HUES48 (cell line): Measurements from ENCODE around the gene MTG1.
"Not testable (repeated sequence)": the region's sequence is repeated elsewhere in the genome, so short reads cannot be mapped to it uniquely, and the experiment has no call there.

Source experiments
- H3K27ac ChIP-seq: one replicate; pipeline ENCODE4 v1.7.0; 2013; ENCODE audit warnings: low read depth, low read length, inconsistent platforms
- H3K27me3 ChIP-seq: 2 replicates; pipeline ENCODE4 v1.6.1; 2013; ENCODE audit warnings: mild to moderate bottlenecking, low read length; ENCODE audit not compliant: control insufficient read depth, insufficient read depth
- H3K36me3 ChIP-seq: 2 replicates; pipeline ENCODE4 v1.6.1; 2013; ENCODE audit warnings: low read length; ENCODE audit not compliant: control insufficient read depth, insufficient read depth
- H3K4me1 ChIP-seq: 2 replicates; pipeline ENCODE4 v1.6.1; 2013; ENCODE audit warnings: mild to moderate bottlenecking, low read length; ENCODE audit not compliant: control insufficient read depth, insufficient read depth
- H3K4me3 ChIP-seq: 2 replicates; pipeline ENCODE4 v1.5.1; 2013; ENCODE audit warnings: mild to moderate bottlenecking, low read depth, low read length
- H3K9ac ChIP-seq: 2 replicates; pipeline ENCODE4 v1.6.1; 2013; ENCODE audit warnings: mild to moderate bottlenecking, low read depth, low read length, moderate library complexity
- H3K9me3 ChIP-seq: 2 replicates; pipeline ENCODE4 v1.6.1; 2013; ENCODE audit warnings: low read length; ENCODE audit not compliant: control insufficient read depth, insufficient read depth

MTG1 gene

GRCh38 chr10:133368153-133368552 lies 25.8 kb upstream of the MTG1 start:
- no peak overlapping the region for H3K9ac ChIP-seq
- H3K27ac ChIP-seq: no peak overlapping the region
- no peaks in the 10 kb centered on the region for H3K9me3 ChIP-seq
- no peaks in the 10 kb centered on the region for H3K27me3 ChIP-seq
- no peak overlapping the region for H3K4me3 ChIP-seq
- peaks cover 66% of the 10 kb centered on the region for H3K36me3 ChIP-seq
- no peaks in the 10 kb centered on the region for H3K4me1 ChIP-seq

- Histone ChIP-seq H3K9me3 (no peaks in the 10 kb centered on the region), H3K36me3 (peaks cover 48% of the 10 kb centered on the region), H3K4me1 (no peaks in the 10 kb centered on the region), H3K27me3 (peaks cover 11% of the 10 kb centered on the region), H3K4me3 (no peak overlapping the region), H3K9ac (no peak overlapping the region), H3K27ac (no peak overlapping the region)
Measured at GRCh38 chr10:133370030-133370786, 23.7 kb upstream of the MTG1 start.

GRCh38 chr10:133372507-133372906 lies 21.4 kb upstream of the MTG1 start:
- Histone ChIP-seq H3K36me3 (peaks cover 29% of the 10 kb centered on the region), H3K4me1 (no peaks in the 10 kb centered on the region), H3K27me3 (peaks cover 33% of the 10 kb centered on the region), H3K9me3 (no peaks in the 10 kb centered on the region), H3K9ac (no peak overlapping the region), H3K27ac (no peak overlapping the region), H3K4me3 (peak overlapping the region; percentile 41; the same call in 1 of the 2 replicates)

GRCh38 chr10:133373174-133374090 lies 20.5 kb upstream of the MTG1 start, which contains the start of gene ECHS1:
TSS of gene ECHS1 (minus strand) at chr10:133373354. CDS start at chr10:133373333, 21 bp downstream.
- H3K4me3 ChIP-seq: peak within 1 kb of the TSS; percentile 86
- no peaks in the 10 kb centered on the region for H3K4me1 ChIP-seq
- H3K27ac ChIP-seq: no peak within 1 kb of the TSS

GRCh38 chr10:133375357-133376115 lies 18.4 kb upstream of the MTG1 start:
- peaks cover 54% of the 10 kb centered on the region for H3K27me3 ChIP-seq
- H3K4me3 ChIP-seq: no peak overlapping the region
- no peaks in the 10 kb centered on the region for H3K4me1 ChIP-seq
- no peak overlapping the region for H3K27ac ChIP-seq
- no peak overlapping the region for H3K9ac ChIP-seq
- H3K36me3 ChIP-seq: peaks cover 3% of the 10 kb centered on the region
- H3K9me3 ChIP-seq: no peaks in the 10 kb centered on the region

More at GRCh38 chr10:133373174-133374090, 20.5 kb upstream of the MTG1 start, which contains the start of gene ECHS1:
- Histone ChIP-seq H3K9ac (no peak within 1 kb of the TSS; the same call in 1 of the 2 replicates), H3K36me3 (peaks cover 24% of the 10 kb centered on the region), H3K9me3 (no peaks in the 10 kb centered on the region), H3K27me3 (peaks cover 42% of the 10 kb centered on the region)

GRCh38 chr10:133376183-133376582 lies 17.8 kb upstream of the MTG1 start:
- not testable (repeated sequence) for H3K9me3 ChIP-seq, H3K36me3 ChIP-seq, H3K4me1 ChIP-seq, H3K4me3 ChIP-seq, H3K9ac ChIP-seq, H3K27ac ChIP-seq
- peaks cover 54% of the 10 kb centered on the region for H3K27me3 ChIP-seq

GRCh38 chr10:133377025-133377817 lies 16.7 kb upstream of the MTG1 start:
- no peak overlapping the region for H3K9ac ChIP-seq

GRCh38 chr10:133377818-133378250 lies 16.1 kb upstream of the MTG1 start:
- no peaks in the 10 kb centered on the region for H3K9me3 ChIP-seq
- H3K4me3 ChIP-seq: peak overlapping the region; percentile 84
- peaks cover 54% of the 10 kb centered on the region for H3K27me3 ChIP-seq
- H3K27ac ChIP-seq: no peak overlapping the region
- no peaks in the 10 kb centered on the region for H3K36me3 ChIP-seq
- no peaks in the 10 kb centered on the region for H3K4me1 ChIP-seq
- no peak overlapping the region for H3K9ac ChIP-seq

More at GRCh38 chr10:133377025-133377817, 16.7 kb upstream of the MTG1 start:
- Histone ChIP-seq H3K4me3 (no peak overlapping the region), H3K9me3 (no peaks in the 10 kb centered on the region), H3K36me3 (no peaks in the 10 kb centered on the region), H3K27me3 (peaks cover 54% of the 10 kb centered on the region), H3K4me1 (no peaks in the 10 kb centered on the region), H3K27ac (no peak overlapping the region)

- Histone ChIP-seq H3K27ac (no peak overlapping the region), H3K27me3 (peaks cover 54% of the 10 kb centered on the region), H3K4me3 (peak overlapping the region; percentile 84), H3K4me1 (no peaks in the 10 kb centered on the region), H3K9ac (no peak overlapping the region), H3K9me3 (no peaks in the 10 kb centered on the region), H3K36me3 (no peaks in the 10 kb centered on the region)
Measured at GRCh38 chr10:133378251-133379096, 15.5 kb upstream of the MTG1 start.
